Ovary (tissue), 3 donors: ENCODE results near the gene MUC13.

Source experiments
- CTCF ChIP-seq, 3 donors: fragments of 450-650 bp in 2 of 3; fragments of 200-600 bp in 1 of 3; IDR thresholded peaks; one replicate each; pipeline versions ENCODE4 v1.5.1 to v1.8.0; 2016 to 2022; ENCODE audit warnings: antibody characterized with exemption in 3 of 3, mild to moderate bottlenecking in 1 of 3
- POLR2A ChIP-seq: fragments of 450-650 bp; IDR thresholded peaks from one replicate; pipeline ENCODE4 v1.6.1; 2017; ENCODE audit warnings: antibody characterized with exemption, mild to moderate bottlenecking, moderate library complexity
- donor health status: DM: no; HTN: no; CAD: no.

- TF ChIP-seq CTCF (IDR thresholded peaks at IDR 0.05) (no peak), POLR2A (no peak)
These were observed 44.1 kb upstream of the MUC13 start for GRCh38 chr3:124978627-124979026.
